Glutamatergic neuron (in vitro differentiated cells): ENCODE results near the gene SBK1. TPM values are rescaled to one million over a fixed set of nuclear protein-coding genes. Genes with fewer than 3 reads are reported as not detected.

ENCODE experiments used
- DNase-seq: peaks from one replicate; pipeline ENCODE4 v3.0.0; 2022
- H3K27ac Mint-ChIP-seq: one replicate; pipeline ENCODE4 v1.8.0; 2020; ENCODE audit warnings: mild to moderate bottlenecking, mixed read lengths, inconsistent platforms; ENCODE audit not compliant: unreplicated experiment
- H3K27me3 Mint-ChIP-seq: one replicate; pipeline ENCODE4 v1.8.0; 2020; ENCODE audit warnings: mild to moderate bottlenecking, moderate library complexity, mixed read lengths, inconsistent platforms; ENCODE audit not compliant: unreplicated experiment
- H3K36me3 Mint-ChIP-seq: one replicate; pipeline ENCODE4 v1.8.0; 2020; ENCODE audit warnings: mild to moderate bottlenecking, mixed read lengths, inconsistent platforms; ENCODE audit not compliant: unreplicated experiment
- H3K4me1 Mint-ChIP-seq: one replicate; pipeline ENCODE4 v1.8.0; 2020; ENCODE audit warnings: mild to moderate bottlenecking, low read depth, mixed read lengths, inconsistent platforms; ENCODE audit not compliant: unreplicated experiment
- H3K4me3 Mint-ChIP-seq: one replicate; pipeline ENCODE4 v1.8.0; 2020; ENCODE audit warnings: mild to moderate bottlenecking, mixed read lengths, inconsistent platforms; ENCODE audit not compliant: unreplicated experiment
- H3K9me3 Mint-ChIP-seq: one replicate; pipeline ENCODE4 v1.8.0; 2020; ENCODE audit warnings: mild to moderate bottlenecking, moderate library complexity, mixed read lengths, inconsistent platforms; ENCODE audit not compliant: unreplicated experiment
- CTCF ChIP-seq: fragments of 200-600 bp; sonication (generic); IDR thresholded peaks from one replicate; pipeline ENCODE4 v1.5.0; 2021; ENCODE audit not compliant: partially characterized antibody, unreplicated experiment
- total RNA-seq: library from RNA; stranded (reverse); fragmentation: NEBNext Ultra II Directional; extraction: Animal tissue kit (Norgen Biotek cat#: 25700); gene quantifications from one replicate; pipeline ENCODE4 v1.2.1, GENCODE V29; 2021; ENCODE audit not compliant: unreplicated experiment

Gene SBK1
- total RNA-seq, 1 donor from 2014 or later, result 117 TPM

GRCh38 chr16:28261942-28262341 lies 30.4 kb upstream of the SBK1 start:
- Mint-ChIP-seq H3K4me1 (peaks cover 7% of the 10 kb centered on the region), H3K27me3 (peaks cover 7% of the 10 kb centered on the region)

GRCh38 chr16:28263305-28263704 lies 29.0 kb upstream of the SBK1 start:
- no peak overlapping the region for H3K4me3 Mint-ChIP-seq
- no peak for DNase-seq
- no peaks in the 10 kb centered on the region for H3K36me3 Mint-ChIP-seq
- H3K9me3 Mint-ChIP-seq, result peaks cover 6% of the 10 kb centered on the region
- no peak overlapping the region for H3K27ac Mint-ChIP-seq
- peaks cover 7% of the 10 kb centered on the region for H3K27me3 Mint-ChIP-seq
- no peak for TF ChIP-seq CTCF
- peaks cover 7% of the 10 kb centered on the region for H3K4me1 Mint-ChIP-seq

More at GRCh38 chr16:28261942-28262341, 30.4 kb upstream of the SBK1 start:
- Mint-ChIP-seq H3K4me3 (no peak overlapping the region), H3K36me3 (no peaks in the 10 kb centered on the region), H3K9me3 (peaks cover 8% of the 10 kb centered on the region), H3K27ac (peak overlapping the region; percentile 29)
- no peak for TF ChIP-seq CTCF
- no peak for DNase-seq

- Mint-ChIP-seq H3K4me1 (peaks cover 4% of the 10 kb centered on the region), H3K36me3 (no peaks in the 10 kb centered on the region), H3K9me3 (peaks cover 5% of the 10 kb centered on the region), H3K4me3 (no peak overlapping the region), H3K27ac (no peak overlapping the region), H3K27me3 (peaks cover 4% of the 10 kb centered on the region)
- no peak for DNase-seq
- TF ChIP-seq CTCF, result no peak
Measured at GRCh38 chr16:28264656-28265055, 27.7 kb upstream of the SBK1 start.

GRCh38 chr16:28265822-28266221 lies 26.5 kb upstream of the SBK1 start:
- no peak overlapping the region for H3K4me3 Mint-ChIP-seq
- H3K27me3 Mint-ChIP-seq, result peaks cover 5% of the 10 kb centered on the region
- H3K27ac Mint-ChIP-seq, result no peak overlapping the region
- H3K36me3 Mint-ChIP-seq, result no peaks in the 10 kb centered on the region
- H3K9me3 Mint-ChIP-seq, result peaks cover 3% of the 10 kb centered on the region
- no peak for TF ChIP-seq CTCF
- no peak for DNase-seq
- no peaks in the 10 kb centered on the region for H3K4me1 Mint-ChIP-seq

- Mint-ChIP-seq H3K9me3 (peaks cover 1% of the 10 kb centered on the region), H3K4me3 (no peak overlapping the region), H3K36me3 (no peaks in the 10 kb centered on the region), H3K27ac (no peak overlapping the region), H3K4me1 (no peaks in the 10 kb centered on the region), H3K27me3 (peaks cover 5% of the 10 kb centered on the region)
- no peak for DNase-seq
- no peak for TF ChIP-seq CTCF
Measured at GRCh38 chr16:28267356-28267755, 25.0 kb upstream of the SBK1 start.
